CD4-positive, alpha-beta T cell treated with Interferon alpha-2 for 1 hour (primary cell): ENCODE measurements around the gene TRIP4.
A peak's percentile ranks its signal among the peaks of the same experiment; 100 is the strongest.
"Not testable (repeated sequence)": the region's sequence is repeated elsewhere in the genome, so short reads cannot be mapped to it uniquely, and the experiment has no call there.

Experiments
- DNase-seq, 2 donors: peaks; one replicate each; pipeline ENCODE4 v3.0.0-alpha.2; 2020 to 2022

Gene TRIP4

DNA sequence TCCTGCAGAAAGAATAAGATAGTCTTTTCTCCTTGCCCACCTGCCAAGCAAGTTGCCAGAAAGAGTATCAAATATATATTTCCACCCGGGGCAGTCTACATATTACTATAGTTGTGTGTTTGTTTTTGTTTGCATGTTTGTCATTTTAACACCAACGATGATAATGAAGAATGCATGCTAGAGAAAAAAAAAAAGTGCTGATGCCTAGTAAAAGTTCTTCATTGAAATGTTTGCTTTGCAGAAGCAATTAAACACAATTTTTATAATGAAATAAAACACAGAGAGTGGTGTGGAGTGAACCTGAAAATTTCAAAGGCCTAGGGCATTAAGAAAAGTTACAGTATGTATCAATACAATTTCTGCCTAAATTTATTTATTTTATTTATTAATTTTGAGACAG lies 3.9 kb upstream of the TRIP4 start:
- DNase-seq = no peak

DNA sequence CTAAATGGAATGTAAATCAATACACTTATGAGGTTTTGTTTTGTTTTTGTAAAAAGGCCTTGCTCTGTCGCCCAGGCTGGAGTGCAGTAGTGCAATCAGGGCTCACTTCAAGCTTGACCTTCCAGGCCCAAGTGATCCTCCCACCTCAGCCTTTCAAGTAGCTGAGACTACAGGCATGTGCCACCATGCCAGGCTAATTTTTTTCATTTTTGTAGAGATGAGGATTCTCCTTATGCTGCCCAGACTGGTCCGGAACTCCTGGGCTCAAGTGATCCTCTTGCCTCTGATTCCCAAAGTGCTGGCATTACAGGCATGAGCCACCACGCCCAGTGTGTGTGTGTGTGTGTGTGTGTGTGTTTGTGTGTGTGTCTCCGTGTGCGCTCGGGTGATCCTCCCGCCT lies 1.3 kb upstream of the TRIP4 start:
- DNase-seq = no peak

DNA sequence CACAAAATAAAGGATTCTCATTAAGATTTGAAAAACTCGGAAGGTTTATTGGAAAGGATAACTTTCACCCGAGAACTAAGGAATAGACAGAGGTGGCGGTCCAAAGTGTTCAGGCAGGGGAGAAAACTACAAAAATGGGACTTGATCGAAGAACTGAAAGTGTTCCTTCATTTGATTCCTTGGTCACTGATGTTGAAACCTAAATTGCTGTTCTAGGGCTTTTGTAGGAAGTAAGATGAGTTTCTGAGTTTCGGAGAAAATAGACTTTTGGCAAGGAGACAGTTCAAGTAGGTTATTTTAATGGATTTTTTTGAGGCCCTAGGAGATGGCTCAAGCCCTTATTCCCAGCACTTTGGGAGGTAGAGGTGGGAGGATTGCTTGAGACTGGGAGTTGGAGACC lies 1.4 kb downstream of the TRIP4 start:
- DNase-seq = no peak

DNA sequence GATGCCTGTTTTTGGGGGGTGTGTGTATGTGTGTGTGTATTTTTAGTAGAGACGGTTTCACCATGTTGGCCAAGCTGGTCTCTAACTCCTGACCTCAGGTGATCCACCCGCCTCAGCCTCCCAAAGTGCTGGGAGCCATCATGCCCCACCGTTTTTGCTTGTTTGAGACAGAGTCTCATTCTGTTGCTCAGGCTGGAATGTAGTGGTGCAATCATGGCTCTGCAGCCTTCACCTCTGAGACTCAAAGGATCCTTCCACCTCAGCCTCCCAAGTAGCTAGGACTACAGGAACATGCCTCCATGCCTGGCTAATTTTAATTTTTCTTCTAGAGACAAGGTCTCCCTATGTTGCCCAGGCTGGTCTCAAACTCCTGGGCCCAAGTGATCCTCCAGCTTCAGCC lies 4.8 kb downstream of the TRIP4 start:
- DNase-seq = not testable (repeated sequence)

DNA sequence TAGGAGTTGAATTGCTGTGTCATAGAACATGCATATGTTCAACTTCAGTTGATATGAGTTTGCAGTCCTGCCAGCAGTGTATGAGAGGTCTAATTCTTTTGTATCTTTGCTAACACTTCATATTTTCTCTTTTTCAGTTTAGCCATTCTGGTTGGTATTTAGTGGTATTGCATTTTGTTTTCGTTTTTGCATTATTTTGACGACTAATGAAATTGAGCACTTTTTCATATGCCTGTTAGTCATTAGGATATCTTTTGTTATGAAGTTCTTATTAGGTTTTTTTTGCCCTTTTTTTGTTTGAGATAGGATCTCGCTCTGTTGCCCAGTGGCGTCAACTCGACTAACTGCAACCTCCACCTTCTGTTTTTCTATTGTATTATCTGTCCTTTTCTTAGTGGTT lies 9.2 kb downstream of the TRIP4 start:
- no peak for DNase-seq

DNA sequence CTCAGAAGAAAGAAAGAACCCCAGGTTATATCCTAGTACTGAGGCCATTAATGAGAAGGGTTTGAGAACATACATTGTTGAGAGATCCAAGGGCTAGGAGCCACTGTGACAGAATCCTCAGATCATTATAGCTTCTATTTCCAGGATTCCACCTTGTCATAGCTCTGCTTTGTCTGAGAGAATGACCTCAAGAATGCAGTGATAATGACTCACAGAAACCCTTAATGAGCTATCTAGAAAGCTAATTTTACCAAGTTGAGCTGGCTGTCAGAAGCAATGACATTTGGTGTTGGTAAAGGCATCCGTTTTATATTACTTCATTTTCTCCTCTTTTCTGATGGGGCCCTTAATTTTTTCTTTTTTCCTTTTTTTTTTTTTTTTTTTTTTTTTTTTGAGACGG lies 10.9 kb downstream of the TRIP4 start:
- no peak for DNase-seq

DNA sequence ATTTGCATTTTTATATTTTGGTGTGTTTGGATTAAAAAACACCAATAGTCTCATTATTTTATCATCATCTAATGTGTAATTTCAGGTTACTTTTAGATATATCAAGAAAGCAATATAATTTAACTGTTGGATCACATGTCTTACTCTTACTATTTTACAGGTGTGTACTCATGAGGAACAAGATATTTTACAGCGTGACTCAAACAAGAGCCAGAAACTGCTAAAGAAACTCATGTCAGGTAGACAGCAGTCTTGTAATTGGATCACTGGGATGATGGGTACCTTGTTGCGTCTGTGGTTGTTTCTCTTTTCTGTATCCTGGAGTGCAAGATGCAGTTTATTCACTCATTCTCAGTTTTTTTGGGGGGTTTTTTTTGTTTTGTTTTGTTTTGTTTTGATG lies 12.9 kb downstream of the TRIP4 start:
- DNase-seq = no peak

DNA sequence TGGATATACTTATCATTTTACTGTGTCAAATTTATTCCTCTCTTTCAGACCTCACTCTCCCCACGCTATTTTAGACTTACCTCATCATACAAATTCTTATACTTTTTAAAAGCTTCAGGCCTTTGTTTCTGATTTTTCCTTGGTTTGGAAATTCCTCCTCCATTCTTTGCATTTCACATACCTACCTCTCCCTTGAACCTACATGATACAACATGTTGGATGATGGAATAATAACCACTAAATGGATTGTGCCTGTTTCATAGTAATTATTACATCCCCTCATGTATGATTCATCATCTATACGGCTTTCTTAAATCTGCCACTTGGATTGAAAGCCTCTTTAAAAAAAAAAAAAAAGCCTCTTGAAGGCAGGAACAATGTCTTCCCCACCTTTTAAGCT lies 24.6 kb downstream of the TRIP4 start:
- no peak for DNase-seq

DNA sequence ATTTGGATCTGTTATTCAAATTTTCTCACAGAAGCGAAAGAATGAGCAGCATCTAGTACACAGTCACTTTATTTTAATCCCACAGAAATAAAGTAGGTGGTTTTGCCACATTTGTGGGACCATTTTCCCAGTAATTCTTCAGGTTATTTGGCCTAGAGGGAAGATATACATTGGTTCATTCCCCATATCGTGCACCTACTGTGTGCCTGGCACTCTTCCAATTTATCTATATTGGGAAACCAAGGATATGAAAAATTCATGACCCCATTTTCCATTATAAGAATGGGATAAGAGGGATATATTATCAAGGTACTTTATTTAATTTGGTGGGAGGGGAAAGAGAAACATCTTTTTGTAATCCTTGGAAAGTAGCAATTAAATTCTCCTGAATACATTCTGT lies 35.1 kb downstream of the TRIP4 start:
- no peak for DNase-seq

DNA sequence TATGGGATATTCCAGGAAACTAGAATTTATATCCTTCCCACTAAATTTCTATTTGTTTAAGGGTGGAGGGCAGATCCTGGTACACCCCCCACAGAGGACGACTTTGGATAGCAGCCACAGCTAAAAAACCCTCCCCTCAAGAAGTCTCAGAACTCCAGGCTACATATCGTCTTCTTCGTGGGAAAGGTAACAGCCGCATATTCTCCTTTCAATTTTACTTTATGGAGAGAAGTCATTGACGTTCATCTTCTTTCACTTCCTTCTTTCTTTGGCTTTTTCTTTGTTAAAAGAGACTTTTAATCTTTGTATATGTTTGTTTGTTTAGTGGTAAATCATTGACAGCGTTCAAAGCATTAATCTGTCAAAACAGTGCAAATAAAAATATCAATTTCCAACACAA lies 36.3 kb downstream of the TRIP4 start:
- no peak for DNase-seq

DNA sequence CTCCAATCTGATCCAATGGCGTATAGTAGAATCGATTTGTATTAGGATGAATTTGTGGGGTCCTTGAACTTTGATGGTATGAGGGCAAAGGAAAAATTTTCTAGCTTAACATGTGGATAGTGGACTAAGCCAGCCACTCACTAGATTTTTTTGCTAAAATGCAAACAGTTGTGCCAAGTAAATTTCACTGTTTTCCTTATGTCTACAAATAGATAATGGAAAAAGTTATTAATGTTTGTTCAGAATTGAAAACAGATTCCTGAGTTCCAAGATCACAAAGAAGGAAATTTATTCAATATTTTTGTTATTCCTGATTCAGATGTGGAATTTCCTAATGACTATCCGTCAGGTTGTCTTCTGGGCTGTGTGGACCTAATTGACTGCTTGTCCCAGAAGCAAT lies 37.6 kb downstream of the TRIP4 start:
- no peak for DNase-seq

DNA sequence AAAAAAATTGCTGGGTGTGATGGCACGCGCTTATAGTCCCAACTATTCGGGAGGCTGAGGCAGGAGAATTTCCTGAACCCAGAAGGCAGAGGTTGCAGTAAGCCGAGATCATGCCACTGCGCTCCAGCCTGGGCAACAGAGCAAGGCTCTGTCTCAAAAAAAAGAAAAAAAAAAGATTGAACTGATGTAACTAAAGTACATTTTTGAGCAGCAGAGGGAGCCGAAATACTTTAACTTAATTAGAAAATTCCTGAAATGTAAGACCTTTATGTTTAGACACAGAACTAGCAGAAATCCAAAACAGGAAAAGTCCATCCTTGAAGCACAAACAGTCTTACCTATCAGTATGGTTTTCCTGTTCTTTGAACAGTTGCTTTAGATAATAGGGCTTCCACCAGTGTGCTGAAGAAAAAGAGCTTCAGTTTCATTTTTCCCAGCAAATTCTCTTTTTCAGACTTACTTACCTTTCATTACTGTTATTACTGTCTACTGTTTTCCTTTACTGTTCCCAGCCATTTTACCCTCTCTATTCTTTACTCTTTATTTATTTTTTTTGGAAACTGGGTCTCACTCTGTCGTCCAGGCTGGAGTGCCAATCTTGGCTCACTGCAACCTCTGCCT lies 39.3 kb downstream of the TRIP4 start:
- DNase-seq = peak in 1 of 2 donors; percentile 33

DNA sequence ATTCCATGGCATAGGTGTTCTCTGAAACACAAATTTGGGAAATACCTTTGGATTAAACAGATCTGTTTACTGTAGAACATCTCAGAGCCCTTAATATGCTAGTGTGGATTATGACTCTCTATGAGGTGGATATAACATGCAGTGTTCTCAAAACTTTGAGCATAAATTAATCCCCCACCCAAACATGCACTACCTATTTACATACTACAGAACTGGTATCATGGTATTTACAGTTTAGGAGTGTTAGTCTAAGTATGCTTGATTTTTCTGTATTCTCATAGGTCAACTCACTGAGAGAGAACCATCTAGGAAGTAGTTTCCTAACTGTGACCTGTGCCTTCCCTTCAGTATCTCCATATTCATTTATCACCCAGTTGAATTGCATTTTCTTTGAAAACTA lies 41.8 kb downstream of the TRIP4 start:
- DNase-seq = no peak

DNA sequence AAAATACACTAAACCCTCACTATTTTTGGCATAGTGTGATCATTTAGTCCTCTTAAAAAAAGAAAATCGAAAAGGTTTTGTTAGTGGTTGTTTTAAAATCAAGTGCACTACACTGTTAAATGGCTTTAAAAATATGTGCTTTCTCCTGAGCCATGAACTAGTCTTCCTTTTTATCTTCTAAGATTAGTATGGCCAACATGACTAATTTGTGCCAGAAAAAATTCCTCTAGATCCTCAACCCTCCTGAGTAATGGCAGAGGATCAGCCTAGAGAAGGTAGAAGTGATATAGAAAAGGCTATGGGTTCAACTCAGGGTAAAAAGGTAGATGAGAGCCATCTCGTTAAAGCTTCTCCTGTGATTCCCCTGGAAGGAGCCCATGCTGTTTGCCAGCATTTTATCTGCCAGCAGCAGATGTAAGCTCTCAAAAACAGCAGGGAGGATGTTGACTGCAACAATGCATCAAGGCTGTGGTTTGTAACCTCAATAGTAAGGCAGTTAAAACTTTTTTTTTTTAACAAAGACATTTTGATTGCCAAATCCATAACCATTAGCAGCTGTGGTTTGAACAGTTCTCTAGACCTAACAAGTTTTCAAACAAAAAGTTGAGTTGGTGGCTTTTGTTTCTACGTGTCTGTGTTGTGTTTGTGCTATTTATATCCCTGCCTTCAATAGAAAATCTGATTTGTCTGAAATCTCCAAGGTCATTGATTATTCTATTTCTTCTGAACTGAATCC lies 42.5 kb downstream of the TRIP4 start:
- DNase-seq = peak; percentile 16 to 66

DNA sequence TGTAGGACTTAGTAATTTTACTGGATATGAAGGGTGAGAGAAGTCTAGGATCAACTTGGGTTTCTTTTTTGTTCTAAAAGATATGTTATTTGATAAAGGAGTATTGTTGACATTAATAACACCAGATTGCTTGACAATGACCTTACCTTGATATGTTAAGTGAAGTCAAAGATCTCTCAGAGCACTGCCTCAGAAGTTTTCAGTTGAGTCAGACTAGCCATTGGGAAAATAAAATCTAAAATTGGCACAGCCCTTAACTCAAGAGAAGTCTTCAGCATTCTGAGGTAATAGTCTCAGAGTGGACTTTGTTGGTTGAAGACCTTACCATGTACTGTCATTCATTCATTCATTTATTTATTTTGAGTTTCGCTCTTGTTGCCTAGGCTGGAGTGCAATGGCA lies 50.3 kb downstream of the TRIP4 start:
- DNase-seq = no peak

DNA sequence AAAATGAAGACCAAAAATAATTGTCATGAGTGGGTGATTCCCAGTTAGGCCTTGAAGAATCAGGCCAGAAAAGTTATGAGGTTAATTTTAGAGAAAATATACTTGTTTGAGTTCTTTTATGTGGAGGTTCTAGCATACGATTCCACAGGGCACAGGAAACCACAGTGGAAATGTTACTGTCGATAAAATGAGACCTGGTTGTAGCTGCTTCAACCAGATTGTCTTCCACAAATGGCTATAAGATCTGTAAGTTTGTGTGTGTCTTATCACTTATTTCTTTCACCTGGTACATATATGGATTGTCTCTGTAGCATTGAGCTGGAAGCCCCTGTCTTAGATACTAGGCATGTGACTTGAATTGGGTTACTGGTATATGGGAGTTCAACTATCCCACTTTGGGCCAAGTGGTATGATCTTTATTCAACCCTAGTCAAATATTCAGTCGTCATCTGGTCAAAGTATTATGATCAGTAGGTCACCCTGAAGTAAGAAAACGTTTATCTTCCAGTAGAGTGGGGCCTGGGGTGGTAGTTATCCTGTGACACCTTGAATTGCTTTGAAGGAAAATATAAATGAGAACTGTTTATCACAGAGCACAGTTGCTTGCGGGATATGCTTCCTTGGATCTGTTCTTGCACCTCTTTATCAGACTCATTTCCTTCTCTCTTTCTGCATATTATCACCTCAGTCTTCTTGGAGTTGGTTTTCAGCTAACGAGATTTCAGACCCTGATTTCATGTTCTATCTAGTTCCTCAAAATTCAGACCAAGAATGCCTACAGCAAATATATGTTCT lies 51.2 kb downstream of the TRIP4 start:
- no peak for DNase-seq

DNA sequence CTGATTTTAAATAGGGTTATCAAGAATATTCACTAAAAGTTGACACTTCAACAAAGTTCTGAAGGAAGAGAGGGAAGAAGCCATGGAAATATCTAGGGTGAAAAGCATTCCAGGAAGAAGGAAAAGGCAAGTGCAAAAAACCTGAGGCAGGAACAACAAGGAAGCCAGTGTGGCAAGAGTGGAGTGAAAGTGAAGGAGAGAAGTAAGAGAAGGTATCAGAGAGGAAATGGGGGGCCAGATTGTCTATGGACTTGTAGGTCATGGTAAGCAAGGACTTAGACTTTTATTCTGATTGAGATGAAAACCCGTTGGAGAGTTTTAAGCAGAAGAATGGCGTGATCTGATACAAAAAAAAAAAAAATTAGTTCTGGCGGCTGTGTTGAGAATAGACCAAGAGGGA lies 54.2 kb downstream of the TRIP4 start:
- DNase-seq = no peak

DNA sequence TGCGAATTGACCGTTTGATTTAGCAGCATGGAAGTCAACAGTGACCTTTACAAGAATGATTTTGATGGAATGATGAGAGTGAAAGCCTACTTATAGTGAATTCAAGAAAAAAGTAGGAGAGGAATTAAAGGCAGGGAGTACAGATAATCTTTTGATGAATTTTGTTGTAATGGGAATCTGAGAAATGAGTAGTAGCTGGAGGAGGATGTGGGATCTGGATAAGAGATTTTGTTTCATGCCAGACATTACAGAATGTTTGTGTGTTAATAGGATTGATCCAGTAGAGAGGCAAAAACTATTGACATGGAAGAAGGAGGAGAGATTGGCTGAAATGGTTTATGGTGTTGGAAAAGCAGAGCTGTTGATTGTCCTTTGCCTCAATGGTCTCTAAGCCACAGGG lies 55.4 kb downstream of the TRIP4 start:
- DNase-seq = no peak

DNA sequence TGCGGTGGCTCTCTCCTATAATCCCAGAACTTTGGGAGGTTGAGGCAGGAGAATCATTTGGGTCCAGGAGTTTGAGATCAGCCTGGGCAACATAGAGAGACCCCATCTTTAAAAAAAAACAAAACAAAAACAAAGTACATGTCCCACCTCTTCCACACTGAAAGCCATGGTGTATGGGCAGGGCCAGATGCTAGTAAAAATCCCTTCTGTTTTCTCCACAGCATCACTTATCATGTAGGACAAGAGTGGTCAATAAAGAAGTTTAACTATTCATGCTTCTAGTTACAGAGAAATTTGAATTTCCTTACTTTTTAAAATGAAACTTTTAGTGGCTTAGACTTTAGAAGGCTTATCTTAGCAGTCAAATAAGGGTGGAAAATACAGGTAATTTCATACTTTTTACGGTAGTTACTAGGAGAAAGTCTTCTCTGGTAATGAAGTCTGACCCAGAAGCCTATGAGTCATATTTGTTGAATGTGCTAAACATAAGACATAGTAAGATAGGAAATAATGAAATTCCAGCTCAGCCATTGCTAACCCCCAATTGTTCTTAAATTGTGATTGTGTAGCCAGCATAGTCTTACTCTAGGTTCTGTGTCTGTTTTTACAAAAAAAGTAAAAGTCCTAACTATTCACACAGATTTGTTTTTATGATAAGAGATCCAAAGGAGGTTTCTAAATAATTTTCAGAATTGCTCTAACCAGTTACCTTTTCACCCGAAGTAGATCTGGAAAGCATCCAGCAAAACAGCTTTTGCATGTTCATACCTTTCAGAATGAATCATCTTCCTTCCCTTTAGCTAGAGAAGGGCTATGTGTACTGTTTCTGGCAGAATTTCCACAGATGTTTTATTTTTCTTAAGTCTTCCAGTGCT lies 56.3 kb downstream of the TRIP4 start:
- DNase-seq = no peak

DNA sequence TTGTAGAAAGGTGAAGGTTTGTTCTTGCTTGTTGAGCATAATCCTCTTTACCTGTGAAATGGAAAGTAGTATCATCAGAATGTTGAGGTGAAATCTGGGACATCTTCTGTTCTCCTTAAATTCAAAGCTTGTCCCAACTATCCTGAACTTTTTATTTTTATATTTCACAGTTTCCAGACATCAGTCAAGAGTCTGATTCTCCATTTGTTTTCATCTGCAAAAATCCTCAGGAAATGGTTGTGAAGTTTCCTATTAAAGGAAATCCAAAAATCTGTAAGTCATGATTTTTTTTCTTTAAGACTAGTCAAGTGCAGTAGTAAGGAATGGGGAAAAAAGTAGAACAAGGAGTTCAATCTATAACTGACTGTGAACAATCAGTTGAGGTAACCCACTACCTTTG lies 57.2 kb downstream of the TRIP4 start:
- no peak for DNase-seq

DNA sequence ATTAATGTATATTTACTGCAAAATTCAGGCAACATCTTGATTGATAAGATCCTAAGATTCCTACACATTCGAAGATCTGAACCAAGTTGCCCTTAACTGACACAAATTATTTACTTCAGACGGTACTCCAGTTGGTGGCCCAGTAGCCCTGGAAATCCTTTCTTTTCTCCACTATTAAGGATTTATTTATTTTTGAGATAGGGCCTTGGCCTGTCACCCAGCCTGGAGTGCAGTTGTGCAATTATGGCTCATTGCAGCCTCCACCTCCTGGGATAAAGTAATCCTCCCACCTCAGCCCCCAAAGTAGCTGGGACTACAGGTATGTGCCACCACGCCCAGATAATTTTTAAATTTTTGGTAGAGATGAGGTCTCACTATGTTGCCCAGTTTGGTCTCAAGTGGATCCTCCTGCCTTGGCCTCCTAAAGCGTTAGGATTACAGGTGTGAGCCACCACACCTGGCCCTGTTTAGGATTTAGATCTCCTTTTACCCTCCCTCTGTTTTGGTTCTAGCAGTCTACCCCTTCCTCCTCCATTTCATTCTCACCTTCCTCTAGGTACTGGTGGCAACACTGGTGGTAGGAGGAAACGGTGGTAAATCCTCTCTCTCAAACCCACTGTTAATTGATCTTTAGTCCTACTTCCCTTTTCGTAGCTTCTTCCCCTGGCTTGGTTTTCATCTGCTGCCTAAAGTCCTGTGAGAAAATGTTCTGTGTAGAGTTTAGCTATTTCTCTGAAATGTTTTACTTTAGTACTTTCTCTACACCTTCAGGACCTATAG lies 60.1 kb downstream of the TRIP4 start:
- no peak for DNase-seq

DNA sequence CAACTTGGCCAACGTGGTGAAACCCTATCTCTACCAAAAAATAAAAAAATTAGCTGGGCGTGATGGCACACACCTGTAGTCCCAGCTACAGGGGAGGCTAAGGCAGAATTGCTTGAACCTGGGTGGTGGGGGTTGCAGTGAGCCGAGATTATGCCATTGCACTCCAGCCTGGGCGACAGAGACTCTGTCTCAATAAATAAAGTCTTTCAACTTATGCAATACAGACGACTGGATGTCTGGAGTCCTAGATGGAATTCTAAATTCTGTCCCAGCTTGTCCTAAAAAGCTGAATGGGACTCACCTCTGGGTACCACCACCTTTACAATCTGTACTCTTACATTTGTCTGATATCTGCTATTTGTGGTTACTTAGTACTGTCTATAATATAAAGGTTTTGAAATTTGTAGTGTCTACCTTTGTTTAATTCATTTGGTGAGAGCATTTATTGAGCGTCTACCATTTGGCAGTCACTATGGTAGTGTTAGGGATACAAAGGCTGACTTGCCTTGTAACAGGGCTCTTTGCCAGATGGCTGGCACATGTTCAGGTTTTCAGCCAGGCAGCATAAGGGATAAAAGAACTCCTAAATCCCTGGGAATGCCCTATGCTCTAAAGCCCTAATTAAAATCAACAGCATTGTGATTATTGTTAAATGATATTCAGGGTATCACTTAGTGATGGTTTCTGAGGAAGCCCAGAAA lies 65.5 kb downstream of the TRIP4 start:
- DNase-seq = no peak
